Stimulated activated naive CD8-positive, alpha-beta T cell treated with anti-CD3 and anti-CD28 coated beads, Interleukin-15, Interleukin-2, amounts not matched to agents 100 ng/mL and 50 ng/mL, for 24 hours (primary cell): Measurements from ENCODE around the gene GPR32.
A peak's percentile ranks its signal among the peaks of the same experiment; 100 is the strongest.
"Not testable (repeated sequence)": the region's sequence is repeated elsewhere in the genome, so short reads cannot be mapped to it uniquely, and the experiment has no call there.

Experiments used
- H3K27ac Mint-ChIP-seq: one replicate; pipeline ENCODE4 v1.8.0; 2021; ENCODE audit warnings: mild to moderate bottlenecking, mixed read lengths
- H3K27me3 Mint-ChIP-seq: one replicate; pipeline ENCODE4 v1.8.0; 2021; ENCODE audit warnings: mixed read lengths
- H3K36me3 Mint-ChIP-seq: one replicate; pipeline ENCODE4 v1.8.0; 2021; ENCODE audit warnings: low read depth, mixed read lengths
- H3K4me1 Mint-ChIP-seq: one replicate; pipeline ENCODE4 v1.8.0; 2021; ENCODE audit warnings: low read depth, mixed read lengths
- H3K4me3 Mint-ChIP-seq: one replicate; pipeline ENCODE4 v1.8.0; 2021; ENCODE audit warnings: mild to moderate bottlenecking, mixed read lengths
- H3K9me3 Mint-ChIP-seq: one replicate; pipeline ENCODE4 v1.8.0; 2021; ENCODE audit warnings: mixed read lengths

Gene GPR32, protein sequence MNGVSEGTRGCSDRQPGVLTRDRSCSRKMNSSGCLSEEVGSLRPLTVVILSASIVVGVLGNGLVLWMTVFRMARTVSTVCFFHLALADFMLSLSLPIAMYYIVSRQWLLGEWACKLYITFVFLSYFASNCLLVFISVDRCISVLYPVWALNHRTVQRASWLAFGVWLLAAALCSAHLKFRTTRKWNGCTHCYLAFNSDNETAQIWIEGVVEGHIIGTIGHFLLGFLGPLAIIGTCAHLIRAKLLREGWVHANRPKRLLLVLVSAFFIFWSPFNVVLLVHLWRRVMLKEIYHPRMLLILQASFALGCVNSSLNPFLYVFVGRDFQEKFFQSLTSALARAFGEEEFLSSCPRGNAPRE

DNA sequence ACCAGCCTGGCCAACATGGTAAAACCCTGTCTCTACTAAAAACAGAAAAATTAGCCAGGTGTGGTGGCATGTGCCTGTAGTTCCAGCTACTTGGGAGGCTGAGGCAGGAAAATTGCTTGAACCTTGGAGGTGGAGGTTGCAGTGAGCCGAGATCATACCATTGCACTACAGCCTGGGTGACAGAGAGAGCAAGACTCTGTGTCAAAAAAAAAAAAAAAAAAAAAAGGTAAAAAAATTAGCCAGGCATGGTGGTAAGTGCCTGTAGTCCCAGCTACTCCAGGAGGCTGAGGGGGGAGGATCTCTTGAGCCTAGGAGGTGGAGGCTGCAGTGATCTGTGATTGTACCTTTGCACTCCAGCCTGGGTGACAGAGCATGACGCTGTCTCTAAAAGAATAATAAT, at the start of gene GPR32:
Gene GPR32, plus strand, starts transcription at position 301 of the 400 bp plus-strand sequence. CDS start 137 bp downstream, outside the sequence.
- not testable (repeated sequence) for H3K4me1 Mint-ChIP-seq, H3K36me3 Mint-ChIP-seq, H3K27ac Mint-ChIP-seq, H3K4me3 Mint-ChIP-seq, H3K9me3 Mint-ChIP-seq
- H3K27me3 Mint-ChIP-seq = peaks cover 32% of the 10 kb centered on the region

DNA sequence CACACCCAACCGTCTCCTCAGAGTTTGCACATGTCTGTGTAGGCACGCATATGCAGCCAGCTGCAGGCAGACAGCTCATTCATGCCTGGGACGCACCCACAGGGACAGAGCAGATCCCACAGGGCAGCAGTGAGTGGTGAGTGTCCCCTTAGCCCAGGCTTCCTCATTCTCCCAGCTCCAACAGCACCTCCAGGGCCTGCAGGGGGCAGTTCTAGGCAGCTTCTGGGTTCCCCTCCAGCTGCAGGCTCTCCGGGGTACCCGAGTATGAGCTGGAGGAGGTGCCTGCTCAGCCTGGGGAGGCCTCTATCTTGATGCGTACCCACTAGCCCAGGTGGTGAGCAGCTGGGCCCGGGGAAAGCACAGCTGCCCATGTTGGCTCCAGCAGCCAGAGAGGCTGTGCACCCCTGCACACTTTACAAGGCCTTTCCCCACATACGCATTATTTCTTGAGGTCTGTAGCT, 49.3 kb upstream of the GPR32 start:
- Mint-ChIP-seq H3K27ac (no peak overlapping the region), H3K9me3 (no peaks in the 10 kb centered on the region), H3K4me1 (peaks cover 18% of the 10 kb centered on the region), H3K27me3 (peaks cover 46% of the 10 kb centered on the region), H3K36me3 (no peaks in the 10 kb centered on the region), H3K4me3 (no peak overlapping the region)

DNA sequence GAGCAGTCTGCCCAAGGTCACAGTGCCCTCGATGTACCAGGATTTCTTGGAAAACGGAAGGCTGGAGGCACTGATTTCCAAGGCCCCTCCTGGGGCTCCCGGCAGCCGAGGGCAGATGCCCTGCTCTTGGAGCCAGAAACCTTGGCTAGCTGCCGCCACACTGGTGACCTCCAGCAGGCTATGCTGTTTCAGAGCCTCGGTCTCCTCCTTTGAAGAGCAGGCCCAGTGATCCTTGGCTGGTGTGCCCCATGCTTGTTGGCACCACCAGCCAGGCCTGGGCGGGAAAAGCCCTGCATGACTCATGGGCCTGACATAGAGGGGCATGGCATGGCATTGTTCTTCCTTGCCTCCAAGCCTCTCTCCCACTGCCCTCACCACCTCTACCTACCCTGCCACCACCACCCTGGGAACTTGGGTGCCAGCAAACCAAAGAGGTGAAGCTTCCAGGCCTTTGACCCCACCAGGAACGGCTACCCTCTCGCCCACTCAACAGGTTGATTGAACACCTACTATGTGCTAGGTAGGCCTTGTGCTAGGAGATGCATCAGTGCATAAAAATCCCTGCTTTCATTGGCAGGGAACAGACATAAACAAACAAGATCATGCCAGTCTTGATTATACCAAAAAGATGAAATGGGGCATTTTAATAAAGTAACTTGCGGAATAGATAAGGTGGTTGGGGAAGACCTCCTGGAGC, 48.7 kb upstream of the GPR32 start:
- Mint-ChIP-seq H3K27ac (no peak overlapping the region), H3K4me3 (no peak overlapping the region), H3K27me3 (peaks cover 40% of the 10 kb centered on the region), H3K9me3 (no peaks in the 10 kb centered on the region), H3K4me1 (peaks cover 24% of the 10 kb centered on the region), H3K36me3 (no peaks in the 10 kb centered on the region)

DNA sequence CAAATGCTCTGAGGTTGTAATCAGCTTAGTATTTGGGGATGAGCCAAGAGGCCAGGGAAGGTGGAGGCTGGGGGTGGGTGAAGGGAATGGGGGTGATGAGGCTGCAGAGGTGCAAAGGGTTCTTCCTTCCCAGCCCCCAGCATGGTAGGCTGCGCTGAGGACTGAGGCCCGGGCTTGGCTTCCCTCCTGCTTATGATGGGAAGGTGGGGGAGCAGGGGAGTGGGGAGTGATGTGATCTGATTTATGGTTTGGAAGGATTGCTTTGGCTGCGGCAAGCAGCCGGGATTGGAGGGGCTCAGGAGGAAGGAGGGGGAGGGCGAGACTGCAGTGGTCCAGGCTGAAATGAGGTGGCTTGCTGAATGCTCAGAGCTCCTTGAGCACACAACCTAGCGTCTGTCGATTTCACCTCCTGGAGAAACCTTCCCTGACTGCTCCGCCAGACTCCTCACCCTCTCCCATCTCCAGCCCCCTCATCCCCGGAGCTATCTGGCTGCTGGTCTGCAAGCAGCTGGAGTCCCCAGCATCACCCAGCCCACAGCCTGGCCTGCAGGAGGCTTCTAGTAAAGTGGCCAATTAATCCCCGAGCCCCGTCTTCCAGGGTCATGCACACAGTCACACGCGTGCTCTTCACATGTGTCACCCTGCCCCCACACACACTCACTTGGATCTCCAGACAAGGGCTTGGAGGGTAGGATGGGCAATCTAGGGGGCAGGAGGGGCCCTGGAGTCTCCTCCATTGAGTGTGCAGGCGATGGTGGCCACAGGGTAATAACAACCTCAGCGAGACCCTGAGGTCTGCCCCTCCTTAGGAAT, 47.9 kb upstream of the GPR32 start:
- H3K4me3 Mint-ChIP-seq = no peak overlapping the region
- H3K9me3 Mint-ChIP-seq = no peaks in the 10 kb centered on the region
- H3K4me1 Mint-ChIP-seq = peaks cover 30% of the 10 kb centered on the region
- no peaks in the 10 kb centered on the region for H3K36me3 Mint-ChIP-seq
- H3K27me3 Mint-ChIP-seq = peaks cover 37% of the 10 kb centered on the region
- H3K27ac Mint-ChIP-seq = no peak overlapping the region

DNA sequence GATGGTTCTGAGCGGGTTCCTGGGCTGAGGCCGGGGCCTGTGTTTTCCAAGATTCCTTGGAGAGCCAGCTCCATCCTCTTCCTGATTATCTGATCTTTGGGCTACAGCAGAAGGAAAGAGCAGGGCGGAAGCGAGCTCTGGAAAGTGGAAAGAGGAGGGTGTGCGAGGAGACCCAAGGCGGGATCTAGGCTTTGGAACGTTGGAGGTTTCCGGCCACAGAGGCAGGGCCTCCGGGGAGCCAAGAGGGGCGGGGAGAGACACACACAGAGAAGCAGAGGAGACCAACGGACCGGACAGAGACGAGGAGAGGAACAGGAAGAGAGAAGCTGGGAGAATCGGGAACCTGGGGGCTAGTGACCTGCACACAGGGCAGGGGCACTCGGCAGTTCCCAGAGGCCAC, 47.2 kb upstream of the GPR32 start, which contains the start of gene CLEC11A:
Gene CLEC11A, plus strand, starts transcription at position 296 of the 400 bp plus-strand sequence. CDS start 162 bp downstream, outside the sequence.
- H3K27me3 Mint-ChIP-seq = peaks cover 33% of the 10 kb centered on the region
- no peaks in the 10 kb centered on the region for H3K36me3 Mint-ChIP-seq
- peaks cover 31% of the 10 kb centered on the region for H3K4me1 Mint-ChIP-seq
- H3K27ac Mint-ChIP-seq = peak within 1 kb of the TSS; percentile 65
- H3K9me3 Mint-ChIP-seq = no peaks in the 10 kb centered on the region
- H3K4me3 Mint-ChIP-seq = peak within 1 kb of the TSS; percentile 85

DNA sequence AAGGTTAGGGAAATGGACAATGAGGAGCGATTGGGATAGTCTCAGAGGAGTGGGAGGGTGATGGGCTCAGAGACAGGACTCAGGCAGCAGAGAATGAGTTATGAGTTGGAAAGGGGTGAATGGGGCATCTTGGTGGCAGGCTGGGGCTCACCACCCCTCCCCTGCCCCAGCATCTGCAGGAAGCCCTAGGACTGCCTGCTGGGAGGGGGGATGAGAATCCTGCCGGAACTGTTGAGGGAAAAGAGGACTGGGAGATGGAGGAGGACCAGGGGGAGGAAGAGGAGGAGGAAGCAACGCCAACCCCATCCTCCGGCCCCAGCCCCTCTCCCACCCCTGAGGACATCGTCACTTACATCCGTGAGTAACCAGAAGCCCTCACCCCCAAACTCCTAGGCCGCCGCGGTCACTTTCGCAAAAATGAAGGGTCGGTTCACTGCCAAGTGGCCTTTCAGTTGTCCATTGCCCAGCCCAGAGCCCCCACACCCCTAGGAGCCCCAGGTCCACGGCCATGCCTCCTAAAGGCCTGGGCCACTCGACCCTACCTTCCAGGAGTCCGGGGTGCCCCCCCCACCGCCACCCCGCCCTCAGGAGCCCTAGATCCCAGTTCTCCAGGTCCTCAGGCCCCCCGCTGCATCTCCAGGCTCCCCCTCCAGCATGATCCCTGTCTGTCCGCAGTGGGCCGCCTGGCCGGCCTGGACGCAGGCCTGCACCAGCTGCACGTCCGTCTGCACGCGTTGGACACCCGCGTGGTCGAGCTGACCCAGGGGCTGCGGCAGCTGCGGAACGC, 46.3 kb upstream of the GPR32 start:
- peaks cover 38% of the 10 kb centered on the region for H3K4me1 Mint-ChIP-seq
- H3K36me3 Mint-ChIP-seq = no peaks in the 10 kb centered on the region
- H3K27me3 Mint-ChIP-seq = peaks cover 33% of the 10 kb centered on the region
- H3K27ac Mint-ChIP-seq = no peak overlapping the region
- no peaks in the 10 kb centered on the region for H3K9me3 Mint-ChIP-seq
- H3K4me3 Mint-ChIP-seq = peak overlapping the region; percentile 85

DNA sequence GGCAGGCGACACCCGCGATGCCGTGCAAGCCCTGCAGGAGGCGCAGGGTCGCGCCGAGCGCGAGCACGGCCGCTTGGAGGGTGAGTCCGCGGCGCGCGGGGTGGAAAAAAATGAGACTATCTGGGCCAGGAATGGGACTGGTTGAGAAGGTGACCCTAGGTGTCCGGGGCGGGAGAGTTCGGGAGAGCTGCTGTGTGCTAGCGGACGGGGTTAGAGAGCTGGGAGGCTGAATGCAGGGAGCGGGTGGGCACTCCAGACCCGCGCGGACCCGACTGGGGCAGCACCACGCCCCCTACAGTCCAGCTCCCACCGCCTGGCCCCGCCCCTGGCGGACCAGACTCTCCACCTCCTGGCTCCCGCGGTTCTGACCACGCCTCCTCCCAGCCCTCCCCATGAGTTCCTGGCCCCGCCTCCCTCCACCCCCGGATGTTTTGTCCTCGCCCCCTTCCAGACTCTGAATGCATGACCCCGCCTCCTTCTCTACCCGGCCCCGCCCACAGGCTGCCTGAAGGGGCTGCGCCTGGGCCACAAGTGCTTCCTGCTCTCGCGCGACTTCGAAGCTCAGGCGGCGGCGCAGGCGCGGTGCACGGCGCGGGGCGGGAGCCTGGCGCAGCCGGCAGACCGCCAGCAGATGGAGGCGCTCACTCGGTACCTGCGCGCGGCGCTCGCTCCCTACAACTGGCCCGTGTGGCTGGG, 45.6 kb upstream of the GPR32 start:
- no peaks in the 10 kb centered on the region for H3K9me3 Mint-ChIP-seq
- H3K27ac Mint-ChIP-seq = peak overlapping the region; percentile 90
- peak overlapping the region; percentile 85 for H3K4me3 Mint-ChIP-seq
- peaks cover 38% of the 10 kb centered on the region for H3K4me1 Mint-ChIP-seq
- peaks cover 33% of the 10 kb centered on the region for H3K27me3 Mint-ChIP-seq
- no peaks in the 10 kb centered on the region for H3K36me3 Mint-ChIP-seq

DNA sequence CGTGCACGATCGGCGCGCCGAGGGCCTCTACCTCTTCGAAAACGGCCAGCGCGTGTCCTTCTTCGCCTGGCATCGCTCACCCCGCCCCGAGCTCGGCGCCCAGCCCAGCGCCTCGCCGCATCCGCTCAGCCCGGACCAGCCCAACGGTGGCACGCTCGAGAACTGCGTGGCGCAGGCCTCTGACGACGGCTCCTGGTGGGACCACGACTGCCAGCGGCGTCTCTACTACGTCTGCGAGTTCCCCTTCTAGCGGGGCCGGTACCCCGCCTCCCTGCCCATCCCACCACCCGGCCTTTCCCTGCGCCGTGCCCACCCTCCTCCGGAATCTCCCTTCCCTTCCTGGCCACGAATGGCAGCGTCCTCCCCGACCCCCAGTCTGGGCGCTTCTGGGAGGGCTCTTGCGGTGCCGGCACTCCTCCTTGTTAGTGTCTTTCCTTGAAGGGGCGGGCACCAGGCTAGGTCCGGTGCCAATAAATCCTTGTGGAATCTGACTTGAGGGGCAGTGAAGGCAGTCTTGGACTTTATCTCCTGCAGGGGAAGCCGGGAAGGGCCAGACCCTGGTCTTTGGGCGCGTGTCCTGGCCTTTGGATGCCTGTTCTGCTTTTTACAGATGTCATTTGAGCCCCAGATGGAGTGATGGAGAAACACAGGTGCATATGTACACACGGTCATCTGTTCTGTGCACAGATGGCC, 44.9 kb upstream of the GPR32 start:
- H3K27me3 Mint-ChIP-seq = peaks cover 32% of the 10 kb centered on the region
- H3K27ac Mint-ChIP-seq = peak overlapping the region; percentile 90
- H3K4me3 Mint-ChIP-seq = peak overlapping the region; percentile 85
- no peaks in the 10 kb centered on the region for H3K36me3 Mint-ChIP-seq
- no peaks in the 10 kb centered on the region for H3K9me3 Mint-ChIP-seq
- peaks cover 34% of the 10 kb centered on the region for H3K4me1 Mint-ChIP-seq

DNA sequence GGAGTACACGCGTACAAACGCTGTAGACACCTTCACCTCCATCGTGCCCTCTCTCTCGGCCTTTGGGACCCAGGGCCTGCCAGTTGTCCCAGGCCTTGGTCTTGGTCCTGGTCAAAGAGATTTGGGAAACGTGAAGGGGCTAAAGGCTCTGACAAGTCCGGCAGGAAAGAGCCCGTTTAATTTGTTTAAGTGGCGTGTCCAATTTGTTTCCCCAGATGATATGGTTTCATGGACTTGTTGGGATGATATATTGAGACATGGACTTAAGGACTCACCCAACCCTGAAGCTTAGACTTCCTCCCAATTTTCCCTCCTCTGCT, 44.4 kb upstream of the GPR32 start:
- peaks cover 32% of the 10 kb centered on the region for H3K4me1 Mint-ChIP-seq
- no peaks in the 10 kb centered on the region for H3K36me3 Mint-ChIP-seq
- H3K4me3 Mint-ChIP-seq = peak overlapping the region; percentile 85
- H3K27ac Mint-ChIP-seq = peak overlapping the region; percentile 90
- H3K27me3 Mint-ChIP-seq = peaks cover 27% of the 10 kb centered on the region
- H3K9me3 Mint-ChIP-seq = no peaks in the 10 kb centered on the region

DNA sequence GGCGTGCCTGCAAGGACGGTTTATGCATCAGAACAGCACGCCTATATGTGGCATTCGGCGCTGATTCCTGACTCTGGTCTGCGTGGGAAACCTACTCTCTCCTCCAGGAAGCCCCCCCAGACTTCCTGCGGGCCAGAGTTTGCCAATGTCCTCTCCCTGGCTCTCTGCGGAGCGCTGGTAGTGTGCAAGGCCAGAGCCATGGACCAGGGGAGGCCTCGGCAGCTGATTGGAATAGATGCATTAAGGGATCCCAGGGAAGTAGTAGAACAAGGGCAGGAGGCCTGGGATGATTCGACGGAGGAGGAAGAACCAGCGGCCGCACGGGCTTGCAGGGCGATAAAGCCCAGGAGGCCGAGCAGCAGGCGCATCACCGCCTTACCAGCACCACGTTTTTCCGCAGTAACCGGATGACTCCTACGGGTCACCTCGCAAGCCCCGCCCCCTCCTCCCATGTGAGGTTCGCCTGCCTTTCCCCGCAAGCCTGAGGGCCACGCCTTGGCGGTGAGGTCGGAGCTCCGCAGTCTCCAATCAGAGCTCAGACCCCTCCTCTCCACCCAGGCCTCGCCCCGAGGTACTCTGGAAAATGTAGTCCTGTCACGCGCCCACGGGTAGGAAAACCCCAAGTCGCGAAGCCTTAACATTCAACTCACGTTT, 42.1 kb upstream of the GPR32 start:
- Mint-ChIP-seq H3K27ac (peak overlapping the region; percentile 89), H3K4me3 (peak overlapping the region; percentile 60), H3K27me3 (peaks cover 14% of the 10 kb centered on the region), H3K9me3 (no peaks in the 10 kb centered on the region), H3K36me3 (no peaks in the 10 kb centered on the region), H3K4me1 (peaks cover 32% of the 10 kb centered on the region)

DNA sequence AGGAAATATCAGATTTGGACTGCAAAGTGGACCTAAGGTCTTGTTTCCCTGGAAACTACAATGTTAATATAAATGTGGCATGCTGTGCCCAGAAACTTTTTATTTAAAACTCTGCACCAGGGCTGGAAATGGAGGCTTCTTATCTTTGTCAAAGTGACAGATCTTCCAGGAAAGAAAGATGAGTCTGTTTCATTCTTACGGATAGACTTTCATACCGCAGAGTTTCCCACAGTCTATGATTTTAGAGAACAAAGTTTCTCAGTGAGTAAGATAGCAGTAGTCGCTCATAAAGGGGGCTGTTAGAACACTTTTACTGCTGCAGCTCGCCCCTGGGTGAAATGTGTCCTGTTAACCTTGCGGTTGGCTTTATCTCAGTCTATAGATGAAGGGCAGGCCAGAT, 40.4 kb upstream of the GPR32 start:
- no peak overlapping the region for H3K4me3 Mint-ChIP-seq
- H3K36me3 Mint-ChIP-seq = no peaks in the 10 kb centered on the region
- H3K27me3 Mint-ChIP-seq = peaks cover 15% of the 10 kb centered on the region
- no peak overlapping the region for H3K27ac Mint-ChIP-seq
- H3K4me1 Mint-ChIP-seq = peaks cover 28% of the 10 kb centered on the region
- no peaks in the 10 kb centered on the region for H3K9me3 Mint-ChIP-seq

DNA sequence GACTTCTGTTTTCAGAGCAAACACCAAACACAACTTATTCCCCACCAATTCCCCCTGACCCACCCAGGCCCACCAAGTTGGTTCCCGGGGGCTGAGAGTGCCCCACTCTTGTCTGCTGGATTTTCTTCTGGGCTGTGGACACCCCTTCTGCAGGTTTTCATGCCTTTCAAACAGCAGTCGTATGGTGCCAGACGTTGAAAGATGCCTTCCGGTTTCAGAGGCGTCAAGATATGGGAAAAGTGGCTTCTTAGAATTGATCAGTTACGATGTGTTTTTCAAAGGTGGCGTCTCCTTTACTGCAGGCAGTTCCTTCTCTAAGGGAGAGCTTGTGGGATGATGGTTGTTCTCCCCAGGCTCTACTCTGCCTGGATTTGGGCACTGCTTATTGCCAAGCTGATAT, 34.4 kb upstream of the GPR32 start:
- Mint-ChIP-seq H3K4me1 (no peaks in the 10 kb centered on the region), H3K27ac (no peak overlapping the region), H3K36me3 (no peaks in the 10 kb centered on the region), H3K9me3 (no peaks in the 10 kb centered on the region), H3K27me3 (peaks cover 44% of the 10 kb centered on the region), H3K4me3 (no peak overlapping the region)

DNA sequence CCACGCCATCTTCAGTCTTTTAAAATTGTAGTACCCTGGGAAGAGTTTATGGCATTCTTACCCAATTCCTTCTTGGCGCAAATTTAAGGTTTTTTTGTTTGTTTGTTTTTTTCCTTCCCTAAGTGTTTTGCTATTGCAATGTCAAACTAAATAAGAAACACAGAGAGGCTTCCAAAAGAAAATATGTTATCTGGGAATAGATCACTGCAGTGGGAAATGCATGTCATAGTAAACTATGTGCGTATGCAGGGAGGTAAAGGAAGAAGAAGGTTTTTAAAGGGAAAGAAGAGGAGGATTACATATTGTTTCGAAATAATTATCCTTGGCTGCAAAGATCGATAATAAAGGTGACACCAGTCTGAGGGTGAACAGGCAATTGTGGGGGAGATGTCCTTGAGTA, 33.9 kb upstream of the GPR32 start:
- H3K9me3 Mint-ChIP-seq = no peaks in the 10 kb centered on the region
- no peak overlapping the region for H3K4me3 Mint-ChIP-seq
- no peaks in the 10 kb centered on the region for H3K4me1 Mint-ChIP-seq
- H3K27me3 Mint-ChIP-seq = peaks cover 45% of the 10 kb centered on the region
- no peaks in the 10 kb centered on the region for H3K36me3 Mint-ChIP-seq
- H3K27ac Mint-ChIP-seq = no peak overlapping the region
